Measurements from ENCODE around the gene TMTC3.

DNA sequence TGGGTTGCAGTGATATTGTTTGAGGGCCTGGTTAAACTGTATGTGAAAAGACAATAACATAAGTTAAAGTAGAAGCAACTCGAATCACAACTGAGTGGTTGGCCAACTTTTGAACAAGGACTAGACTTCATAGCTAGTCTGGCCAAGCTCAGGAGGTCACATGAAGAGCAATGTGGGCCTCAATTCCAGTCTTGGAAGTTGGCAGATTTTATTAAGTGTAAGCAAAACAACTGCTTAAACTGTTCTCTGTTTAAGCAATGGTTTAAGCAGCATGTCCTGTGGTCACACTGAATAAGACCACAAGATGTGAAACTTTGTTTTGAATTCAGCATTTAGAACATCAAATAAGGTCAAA is 100.4 kb downstream of the TMTC3 start:
- TF ChIP-seq, protein P1, sequence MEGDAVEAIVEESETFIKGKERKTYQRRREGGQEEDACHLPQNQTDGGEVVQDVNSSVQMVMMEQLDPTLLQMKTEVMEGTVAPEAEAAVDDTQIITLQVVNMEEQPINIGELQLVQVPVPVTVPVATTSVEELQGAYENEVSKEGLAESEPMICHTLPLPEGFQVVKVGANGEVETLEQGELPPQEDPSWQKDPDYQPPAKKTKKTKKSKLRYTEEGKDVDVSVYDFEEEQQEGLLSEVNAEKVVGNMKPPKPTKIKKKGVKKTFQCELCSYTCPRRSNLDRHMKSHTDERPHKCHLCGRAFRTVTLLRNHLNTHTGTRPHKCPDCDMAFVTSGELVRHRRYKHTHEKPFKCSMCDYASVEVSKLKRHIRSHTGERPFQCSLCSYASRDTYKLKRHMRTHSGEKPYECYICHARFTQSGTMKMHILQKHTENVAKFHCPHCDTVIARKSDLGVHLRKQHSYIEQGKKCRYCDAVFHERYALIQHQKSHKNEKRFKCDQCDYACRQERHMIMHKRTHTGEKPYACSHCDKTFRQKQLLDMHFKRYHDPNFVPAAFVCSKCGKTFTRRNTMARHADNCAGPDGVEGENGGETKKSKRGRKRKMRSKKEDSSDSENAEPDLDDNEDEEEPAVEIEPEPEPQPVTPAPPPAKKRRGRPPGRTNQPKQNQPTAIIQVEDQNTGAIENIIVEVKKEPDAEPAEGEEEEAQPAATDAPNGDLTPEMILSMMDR (IDR thresholded peaks at IDR 0.05) = no peak
- no peak for TF ChIP-seq POLR2A (IDR thresholded peaks at IDR 0.05)
- no peak for TF ChIP-seq POLR2AphosphoS5 (IDR thresholded peaks at IDR 0.05)
